Fibroblast of lung (primary cell): ENCODE results near the gene UBR7.
"Not testable (repeated sequence)": the region's sequence is repeated elsewhere in the genome, so short reads cannot be mapped to it uniquely, and the experiment has no call there.

Experiments
- EZH2 ChIP-seq: IDR thresholded peaks from 2 replicates; pipeline ENCODE4 v1.5.1; 2012; ENCODE audit warnings: low read length, control low read depth, mild to moderate bottlenecking; ENCODE audit errors: missing control alignments
- TF ChIP-seq, protein P1 (sequence below), 2 donors: IDR thresholded peaks in 1 of 2; conservative IDR thresholded peaks in 1 of 2; 1 replicate in 1 of 2; 2 replicates in 1 of 2; pipeline ENCODE4 v1.5.1; 2011 to 2012; ENCODE audit warnings: low read length in 2 of 2, control low read depth in 1 of 2, inconsistent platforms in 1 of 2, low read depth in 1 of 2, mild to moderate bottlenecking in 1 of 2

DNA sequence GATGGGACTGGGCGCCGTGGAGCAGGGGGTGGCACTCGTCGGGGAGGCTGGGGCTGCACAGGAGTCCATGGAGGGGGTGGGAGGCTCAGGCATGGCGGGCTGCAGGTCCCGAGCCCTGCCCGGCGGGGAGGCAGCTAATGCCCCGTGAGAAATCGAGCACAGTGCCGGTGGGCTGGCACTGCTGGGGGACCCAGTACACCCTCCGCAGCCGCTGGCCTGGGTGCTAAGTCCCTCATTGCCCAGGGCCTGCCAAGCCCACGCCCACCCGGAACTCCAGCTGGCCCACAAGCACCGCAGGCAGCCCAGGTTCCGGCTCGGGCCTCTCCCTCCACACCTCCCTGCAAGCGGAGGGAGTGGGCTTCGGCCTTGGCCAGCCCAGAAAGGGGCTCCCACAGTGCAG, 36.9 kb upstream of the UBR7 start:
- TF ChIP-seq EZH2, result not testable (repeated sequence)
- TF ChIP-seq, protein P1, sequence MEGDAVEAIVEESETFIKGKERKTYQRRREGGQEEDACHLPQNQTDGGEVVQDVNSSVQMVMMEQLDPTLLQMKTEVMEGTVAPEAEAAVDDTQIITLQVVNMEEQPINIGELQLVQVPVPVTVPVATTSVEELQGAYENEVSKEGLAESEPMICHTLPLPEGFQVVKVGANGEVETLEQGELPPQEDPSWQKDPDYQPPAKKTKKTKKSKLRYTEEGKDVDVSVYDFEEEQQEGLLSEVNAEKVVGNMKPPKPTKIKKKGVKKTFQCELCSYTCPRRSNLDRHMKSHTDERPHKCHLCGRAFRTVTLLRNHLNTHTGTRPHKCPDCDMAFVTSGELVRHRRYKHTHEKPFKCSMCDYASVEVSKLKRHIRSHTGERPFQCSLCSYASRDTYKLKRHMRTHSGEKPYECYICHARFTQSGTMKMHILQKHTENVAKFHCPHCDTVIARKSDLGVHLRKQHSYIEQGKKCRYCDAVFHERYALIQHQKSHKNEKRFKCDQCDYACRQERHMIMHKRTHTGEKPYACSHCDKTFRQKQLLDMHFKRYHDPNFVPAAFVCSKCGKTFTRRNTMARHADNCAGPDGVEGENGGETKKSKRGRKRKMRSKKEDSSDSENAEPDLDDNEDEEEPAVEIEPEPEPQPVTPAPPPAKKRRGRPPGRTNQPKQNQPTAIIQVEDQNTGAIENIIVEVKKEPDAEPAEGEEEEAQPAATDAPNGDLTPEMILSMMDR (conservative IDR thresholded peaks at IDR 0.05 in 1 of 2, IDR thresholded peaks at IDR 0.05 in 1 of 2; ENCODE audit: low read depth in 1 of 2, low read length in 2 of 2), result not testable (repeated sequence)
